Caki2 (cell line): ENCODE results near the gene INTS7. TPM values are rescaled to one million over a fixed set of nuclear protein-coding genes. Genes with fewer than 3 reads are reported as not detected.
"Not testable (repeated sequence)": the region's sequence is repeated elsewhere in the genome, so short reads cannot be mapped to it uniquely, and the experiment has no call there.

Source experiments
- DNase-seq: peaks from one replicate; pipeline ENCODE4 v3.0.0-alpha.2; 2015; ENCODE audit warnings: low read depth
- in situ Hi-C: cut with HindIII; loops from 2 replicates; pipeline ENCODE4 v1.10.0; 2016; ENCODE audit warnings: low sequenced_read_pairs, low pct_unique_long_range_greater_than_20kb, mixed read lengths
- total RNA-seq: library from RNA; depleted of rRNA; stranded (reverse); fragments of >200 nt; shearing (Covaris generic); gene quantifications from 2 replicates; pipeline ENCODE4 v1.2.3, GENCODE V29; 2014; ENCODE audit warnings: low replicate concordance

Gene INTS7
- total RNA-seq, 1 experiment from 2014 or later: 24.4 TPM

DNA sequence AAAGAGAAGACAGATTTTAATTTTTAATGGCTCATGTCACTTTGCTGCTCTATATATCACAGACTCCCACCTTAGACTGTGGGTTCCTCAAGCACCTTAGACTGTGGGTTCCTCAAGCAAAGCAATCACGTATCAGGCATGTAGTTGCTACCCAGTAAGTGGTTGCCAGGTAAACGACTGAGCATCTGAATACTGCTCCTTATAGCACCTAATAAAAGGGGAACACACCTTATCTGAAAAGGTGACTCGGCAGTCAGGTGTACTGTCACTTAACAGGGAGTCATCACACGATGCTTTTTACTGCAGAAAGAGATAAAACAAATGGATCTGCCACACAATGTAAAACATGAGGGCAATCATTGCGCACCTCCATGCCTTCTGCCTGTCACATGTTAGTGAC, 112.3 kb downstream of the INTS7 start:
- in situ Hi-C loops: no loop called here

DNA sequence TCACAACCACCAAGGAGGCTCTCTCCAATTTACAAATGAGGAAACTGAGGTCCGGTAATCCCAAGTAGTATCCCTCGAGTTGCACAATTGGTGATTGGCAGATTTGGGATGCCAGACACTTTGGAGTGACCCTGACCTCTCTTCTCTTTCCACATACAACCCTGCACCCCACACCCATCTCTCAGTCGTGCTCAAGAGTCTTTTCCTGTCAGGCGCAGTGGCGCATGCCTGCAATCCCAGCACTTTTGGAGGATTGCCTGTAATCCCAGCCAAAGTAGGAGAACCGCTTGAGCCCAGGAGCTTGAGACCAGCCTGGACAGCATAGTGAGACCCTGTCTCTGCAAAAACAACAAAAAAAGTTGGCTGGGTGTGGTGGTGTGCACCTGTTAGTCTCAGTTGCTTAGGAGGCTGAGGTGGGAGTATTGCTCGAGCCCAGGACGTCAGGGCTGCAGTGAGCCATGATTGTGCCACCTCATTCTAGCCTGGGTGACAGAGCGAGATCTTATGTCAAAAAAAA, 113.7 kb downstream of the INTS7 start:
- in situ Hi-C loops: no loop called here
- no peak for DNase-seq

More for the DNA sequence above, 112.3 kb downstream of the INTS7 start:
- DNase-seq: no peak

- no peak for DNase-seq
- in situ Hi-C loops: no loop called here
Observed at GRCh38 chr1:211920602-211921226, 114.6 kb downstream of the INTS7 start.

DNA sequence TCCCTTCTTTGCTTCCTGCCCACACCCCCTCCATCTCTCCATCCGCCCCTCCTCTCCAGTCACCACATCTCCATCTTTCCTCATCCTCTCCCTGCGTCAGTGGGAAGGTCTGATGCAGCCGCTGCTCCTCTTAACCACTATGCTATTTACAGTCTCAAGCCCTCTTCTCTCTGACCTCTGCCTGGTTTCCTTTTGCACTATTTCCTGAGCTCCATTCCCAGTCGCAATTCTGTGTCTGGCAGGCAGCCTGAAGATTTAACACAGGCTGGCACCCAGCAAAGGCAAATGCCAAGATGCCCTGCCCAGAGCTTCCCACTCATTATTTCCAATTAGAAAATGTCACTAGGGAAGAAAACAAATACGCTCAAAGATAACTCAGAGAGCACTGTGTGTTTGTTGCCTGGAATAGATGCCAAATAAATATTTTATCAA, 115.2 kb downstream of the INTS7 start:
- DNase-seq: no peak
- in situ Hi-C loops: no loop called here

- in situ Hi-C loops: no loop called here
- no peak for DNase-seq
Observed at GRCh38 chr1:211918843-211919414, 116.4 kb downstream of the INTS7 start.

DNA sequence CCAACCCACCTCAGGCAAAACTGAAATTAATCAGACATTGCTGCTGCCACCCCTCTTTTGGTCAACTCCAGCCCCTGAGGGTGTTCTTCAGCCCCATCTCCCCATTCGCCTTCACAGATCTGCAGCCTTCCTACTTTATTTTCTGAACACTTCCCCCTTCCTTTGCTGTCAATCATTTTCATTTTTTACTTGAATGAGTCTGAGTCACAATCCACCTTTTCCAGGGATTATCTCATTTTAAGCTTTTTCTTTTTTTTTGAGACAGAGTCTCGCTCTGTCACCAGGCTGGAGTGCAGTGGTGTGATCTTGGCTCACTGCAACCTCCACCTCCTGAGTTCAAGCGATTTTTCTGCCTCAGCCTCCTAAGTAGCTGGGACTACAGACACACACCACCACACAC, 118.9 kb downstream of the INTS7 start:
- peak; percentile 56 for DNase-seq
- in situ Hi-C loops: not testable (repeated sequence)

DNA sequence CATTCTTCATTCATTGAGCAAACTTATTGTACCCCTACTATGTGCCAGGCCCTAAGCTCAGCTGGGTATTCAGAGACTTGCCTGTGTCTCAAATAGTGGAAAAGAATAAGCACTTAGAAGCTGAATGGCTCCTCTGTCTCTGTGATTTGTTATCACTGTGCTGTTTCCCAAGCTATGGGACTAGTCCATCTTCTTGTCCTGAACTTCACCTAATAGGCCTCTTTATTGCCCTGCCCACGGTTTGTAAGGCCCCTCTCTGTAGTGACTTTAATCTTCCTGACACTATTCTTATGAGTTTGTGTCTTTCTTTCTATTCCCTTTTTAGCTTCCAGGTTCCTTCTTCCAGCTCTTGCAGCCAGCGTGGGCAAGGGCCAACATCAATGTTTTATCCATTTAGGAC, 119.4 kb downstream of the INTS7 start:
- DNase-seq: no peak
- in situ Hi-C loops: no loop called here

GRCh38 chr1:211912844-211913432, 122.4 kb downstream of the INTS7 start:
- DNase-seq: no peak
- in situ Hi-C loops: no loop called here

- peak; percentile 53 for DNase-seq
- in situ Hi-C loops: no loop called here
Observed at GRCh38 chr1:211912038-211912437, 123.3 kb downstream of the INTS7 start.

DNA sequence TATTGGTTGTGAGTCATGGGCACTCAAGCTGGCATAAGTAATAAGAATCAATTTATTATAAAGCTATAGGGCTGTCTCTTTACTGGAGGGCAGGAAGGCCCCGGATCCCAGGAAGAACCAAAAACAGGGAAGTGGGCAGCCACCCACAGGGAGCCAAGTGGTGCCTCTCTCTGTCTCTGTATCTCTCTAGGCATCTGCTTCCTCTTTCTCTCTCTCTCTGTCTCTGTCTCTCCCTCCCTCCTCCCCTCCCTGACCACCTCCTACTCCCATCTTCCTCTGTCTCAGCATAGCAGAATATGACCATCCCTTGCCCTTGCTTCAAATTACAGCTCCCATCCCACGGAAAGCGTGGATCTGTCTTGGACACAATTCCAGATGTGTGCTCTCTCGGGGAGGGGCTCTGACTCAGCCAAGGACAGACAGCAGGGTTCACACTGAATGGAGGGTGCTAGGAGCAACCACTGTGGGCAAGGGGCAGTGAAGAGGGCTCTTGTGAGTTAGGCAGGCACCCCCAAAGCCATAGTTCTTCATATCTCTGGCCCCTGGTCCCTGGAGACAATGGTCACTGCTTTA, 124.4 kb downstream of the INTS7 start:
- no peak for DNase-seq
- in situ Hi-C loops: no loop called here

DNA sequence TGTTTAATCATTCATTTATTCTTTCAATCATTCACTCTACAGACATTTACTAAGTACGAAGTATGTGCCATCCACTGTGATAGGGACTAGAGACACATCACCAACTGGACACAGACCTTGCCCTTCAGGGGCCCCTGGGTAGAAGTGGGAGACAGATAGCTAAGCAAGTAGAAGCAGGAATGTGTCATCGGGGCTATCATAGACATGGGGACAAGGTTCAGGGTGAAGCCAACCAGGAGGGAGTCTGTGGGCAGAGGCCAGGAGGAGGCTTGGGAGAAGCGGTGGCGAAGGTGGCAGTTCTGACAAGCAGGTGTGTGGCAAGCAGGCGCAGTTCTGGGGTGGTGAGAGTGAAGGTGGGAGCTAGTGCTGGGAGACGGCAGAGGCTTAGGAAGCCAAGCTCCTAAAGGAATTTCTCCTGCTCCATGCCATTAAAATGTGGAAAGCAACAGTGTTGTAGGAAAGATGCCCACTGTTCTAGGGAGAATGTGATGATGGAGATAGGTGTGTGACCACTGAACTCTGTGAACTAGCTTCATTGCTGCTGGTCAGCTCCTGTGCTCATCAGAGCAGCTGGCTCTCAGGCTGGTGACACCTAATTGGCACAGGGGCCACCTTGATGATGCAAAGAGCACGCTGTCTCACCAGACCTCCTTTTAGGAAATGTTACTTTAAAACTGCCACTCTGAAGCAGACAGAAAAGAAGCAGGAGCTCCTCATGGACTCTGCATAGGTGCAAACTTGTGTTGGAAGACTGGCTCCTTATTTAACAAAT, 125.1 kb downstream of the INTS7 start:
- in situ Hi-C loops: no loop called here
- no peak for DNase-seq

GRCh38 chr1:211909395-211909794, 126.0 kb downstream of the INTS7 start:
- in situ Hi-C loops: no loop called here
- DNase-seq: no peak

DNA sequence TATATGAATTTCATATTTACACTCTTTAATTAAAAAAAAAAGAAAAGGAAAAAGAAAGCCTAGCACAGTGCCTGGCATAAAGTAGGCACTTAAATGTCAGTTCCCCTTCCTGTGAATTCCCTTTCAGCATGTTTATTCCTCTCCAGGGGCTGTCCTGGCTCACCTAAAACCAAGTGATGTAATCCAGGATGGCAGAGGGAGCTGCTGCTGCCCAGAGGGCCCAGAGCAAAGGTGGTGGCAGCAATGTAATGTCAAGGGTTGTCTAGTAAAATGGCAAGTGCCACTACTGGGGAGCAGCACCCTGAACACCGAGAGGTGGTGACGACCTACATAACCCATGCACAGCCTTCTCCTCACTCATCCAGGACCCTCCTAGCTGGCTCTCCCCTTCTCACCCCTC, 126.4 kb downstream of the INTS7 start:
- DNase-seq: no peak
- in situ Hi-C loops: no loop called here

GRCh38 chr1:211908453-211908852, 126.9 kb downstream of the INTS7 start:
- DNase-seq: no peak
- in situ Hi-C loops: no loop called here

GRCh38 chr1:211903490-211904245, 131.7 kb downstream of the INTS7 start:
- DNase-seq: no peak
- in situ Hi-C loops: no loop called here

GRCh38 chr1:211902624-211903291, 132.6 kb downstream of the INTS7 start:
- in situ Hi-C loops: no loop called here
- DNase-seq: no peak

DNA sequence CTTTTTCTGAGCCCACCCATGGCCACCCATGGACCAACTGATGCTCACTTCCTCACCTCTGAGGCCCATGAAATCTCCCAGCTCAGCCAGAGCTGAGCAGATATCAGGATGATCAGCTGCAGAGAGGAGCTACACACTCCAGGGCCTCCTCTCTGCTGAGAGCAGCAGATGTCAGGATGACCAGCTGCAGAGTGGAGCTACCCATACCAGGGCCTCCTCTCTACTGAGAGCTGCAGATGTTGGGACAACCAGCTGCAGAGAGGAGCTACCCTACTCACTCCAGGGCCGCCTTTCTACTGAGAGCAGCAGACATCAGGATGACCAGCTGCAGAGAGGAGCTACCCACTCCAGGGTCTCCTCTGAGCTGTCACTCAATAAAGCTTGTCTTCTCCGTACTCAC, 133.4 kb downstream of the INTS7 start:
- in situ Hi-C loops: no loop called here
- no peak for DNase-seq

GRCh38 chr1:211900441-211900840, 134.9 kb downstream of the INTS7 start:
- no peak for DNase-seq
- in situ Hi-C loops: no loop called here
